Lower lobe of right lung (tissue), 2 donors: ENCODE data around the gene A3GALT2. TPM values are rescaled to one million over a fixed set of nuclear protein-coding genes. Genes with fewer than 3 reads are reported as not detected.

Experiments used
- ATAC-seq, 2 donors: fragments of 200-7000 bp; cut with Tn5 transposase; one replicate each; pipeline ENCODE4 v1.9.1; 2020 to 2022; ENCODE audit warnings: mild to moderate bottlenecking in 2 of 2, moderate library complexity in 2 of 2
- DNase-seq: peaks from one replicate; pipeline ENCODE4 v3.0.0-alpha.2; 2020
- H3K27ac ChIP-seq: fragments of 200-600 bp; one replicate; pipeline ENCODE4 v1.8.0; 2022
- H3K27me3 ChIP-seq: fragments of 200-600 bp; one replicate; pipeline ENCODE4 v1.8.0; 2022; ENCODE audit warnings: low read depth
- H3K36me3 ChIP-seq: fragments of 200-600 bp; one replicate; pipeline ENCODE4 v1.8.0; 2022; ENCODE audit warnings: mild to moderate bottlenecking
- H3K4me1 ChIP-seq: fragments of 200-600 bp; one replicate; pipeline ENCODE4 v1.8.0; 2022
- H3K4me3 ChIP-seq: fragments of 200-600 bp; one replicate; pipeline ENCODE4 v1.8.0; 2022; ENCODE audit warnings: mild to moderate bottlenecking
- H3K9me3 ChIP-seq: fragments of 200-600 bp; one replicate; pipeline ENCODE4 v1.8.0; 2022
- intact Hi-C: fragments of 100-400 bp; cut with DNase I; formaldehyde crosslinking; loops from one replicate; pipeline ENCODE4 v1.11.0; 2022
- total RNA-seq: library from RNA; stranded (reverse); fragmentation: NEBNext Ultra II Directional; extraction: Animal tissue kit (Norgen Biotek cat#: 25700); gene quantifications from one replicate; pipeline ENCODE4 v1.2.1, GENCODE V29; 2021
- TF ChIP-seq, protein P1 (sequence below): fragments of 200-600 bp; IDR thresholded peaks from one replicate; pipeline ENCODE4 v1.8.0; 2022; ENCODE audit warnings: antibody characterized with exemption, mild to moderate bottlenecking
- donor health status: DM: no; HTN: yes; CAD: no; lungs with severe emphysema.

The A3GALT2 gene
- total RNA-seq, 1 donor from 2014 or later = not detected

DNA sequence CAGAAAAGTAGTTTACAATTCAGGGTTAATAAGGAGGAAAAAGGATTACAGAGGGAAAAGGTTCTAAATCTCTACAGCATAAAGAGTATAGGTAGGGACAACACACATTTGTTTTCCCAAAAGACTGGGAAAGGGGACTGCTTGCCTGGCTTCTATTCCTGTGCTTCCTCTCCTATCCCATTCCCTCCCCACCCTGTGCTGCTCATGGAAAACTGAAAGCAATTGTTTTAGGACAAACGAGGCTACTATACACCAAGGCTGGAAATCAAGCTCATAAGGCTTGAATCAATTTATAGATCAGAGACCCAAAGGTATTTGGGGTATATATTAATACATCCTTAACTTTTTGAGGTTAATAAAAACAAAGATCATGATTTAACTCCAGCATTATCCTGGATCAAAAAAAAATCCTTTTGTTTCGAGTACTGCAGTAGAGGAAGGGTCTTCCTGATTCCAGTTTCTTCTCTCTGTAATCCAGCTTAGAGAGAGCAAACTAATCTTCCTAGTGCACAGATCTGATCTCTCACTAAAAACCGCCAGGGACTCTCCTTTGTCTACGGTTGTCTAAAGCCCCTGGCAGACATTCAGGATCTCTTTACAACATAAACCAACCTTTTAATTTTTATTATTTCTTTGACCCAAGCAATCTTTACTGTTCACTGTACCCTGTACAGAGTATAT is 37.4 kb upstream of the A3GALT2 start:
- H3K36me3 ChIP-seq = peaks cover 6% of the 10 kb centered on the region
- intact Hi-C loops = no loop called here
- DNase-seq (no peak), ATAC-seq (no peak)
- TF ChIP-seq, protein P1, sequence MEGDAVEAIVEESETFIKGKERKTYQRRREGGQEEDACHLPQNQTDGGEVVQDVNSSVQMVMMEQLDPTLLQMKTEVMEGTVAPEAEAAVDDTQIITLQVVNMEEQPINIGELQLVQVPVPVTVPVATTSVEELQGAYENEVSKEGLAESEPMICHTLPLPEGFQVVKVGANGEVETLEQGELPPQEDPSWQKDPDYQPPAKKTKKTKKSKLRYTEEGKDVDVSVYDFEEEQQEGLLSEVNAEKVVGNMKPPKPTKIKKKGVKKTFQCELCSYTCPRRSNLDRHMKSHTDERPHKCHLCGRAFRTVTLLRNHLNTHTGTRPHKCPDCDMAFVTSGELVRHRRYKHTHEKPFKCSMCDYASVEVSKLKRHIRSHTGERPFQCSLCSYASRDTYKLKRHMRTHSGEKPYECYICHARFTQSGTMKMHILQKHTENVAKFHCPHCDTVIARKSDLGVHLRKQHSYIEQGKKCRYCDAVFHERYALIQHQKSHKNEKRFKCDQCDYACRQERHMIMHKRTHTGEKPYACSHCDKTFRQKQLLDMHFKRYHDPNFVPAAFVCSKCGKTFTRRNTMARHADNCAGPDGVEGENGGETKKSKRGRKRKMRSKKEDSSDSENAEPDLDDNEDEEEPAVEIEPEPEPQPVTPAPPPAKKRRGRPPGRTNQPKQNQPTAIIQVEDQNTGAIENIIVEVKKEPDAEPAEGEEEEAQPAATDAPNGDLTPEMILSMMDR = no peak
- no peaks in the 10 kb centered on the region for H3K27me3 ChIP-seq
- peaks cover under 1% of the 10 kb centered on the region for H3K4me1 ChIP-seq
- no peak overlapping the region for H3K27ac ChIP-seq
- H3K4me3 ChIP-seq = no peak overlapping the region
- no peaks in the 10 kb centered on the region for H3K9me3 ChIP-seq

DNA sequence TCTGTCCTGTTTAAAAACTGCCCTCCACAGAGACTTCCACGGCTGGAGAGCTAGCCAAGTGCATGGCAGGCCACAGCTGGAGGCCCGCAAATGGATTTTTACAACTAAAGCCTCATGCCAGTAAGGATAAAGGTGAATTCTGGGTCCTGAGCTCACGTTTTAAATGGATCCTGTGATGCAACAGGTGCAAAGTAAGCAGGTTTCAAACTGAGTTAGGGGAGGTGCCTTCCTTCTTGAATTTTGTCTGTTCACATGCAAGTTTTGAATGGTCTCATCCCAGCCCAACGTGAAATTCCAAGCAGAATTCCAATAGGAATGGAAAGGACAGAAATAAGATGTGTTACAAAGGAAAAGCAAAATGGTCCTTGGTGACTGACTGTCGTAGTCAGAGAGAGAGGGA is 36.2 kb upstream of the A3GALT2 start:
- intact Hi-C loops = no loop called here

DNA sequence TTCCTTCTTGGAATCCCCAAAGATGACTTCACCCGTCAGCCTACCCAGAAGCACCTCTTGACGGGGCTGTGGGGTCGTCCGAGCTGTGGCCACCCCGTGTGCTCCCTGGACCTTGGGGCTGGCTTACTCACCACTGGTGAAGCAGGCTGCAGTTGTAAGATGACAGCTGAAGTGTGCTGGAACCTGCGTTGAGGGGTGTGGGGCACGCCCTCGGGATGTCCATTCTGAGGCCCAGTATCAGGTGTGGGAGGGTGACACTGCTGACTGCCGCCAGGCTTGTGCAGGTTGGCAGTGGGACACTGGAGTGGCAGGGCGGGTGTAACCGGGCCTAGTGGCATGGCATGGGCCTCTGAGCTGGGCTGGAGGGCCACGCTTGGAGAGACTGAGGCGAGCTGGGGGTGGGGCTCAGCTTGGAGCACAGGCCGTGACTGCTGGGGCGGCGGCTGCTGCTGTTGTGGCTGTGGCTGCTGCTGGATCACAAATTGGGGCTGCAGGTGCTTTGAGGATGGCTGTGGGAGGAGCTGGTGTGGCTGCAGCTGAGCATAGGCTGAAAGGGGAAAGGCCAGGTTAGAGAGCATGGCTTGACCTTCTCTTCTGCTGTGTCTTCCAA is 33.9 kb upstream of the A3GALT2 start:
- peaks cover 6% of the 10 kb centered on the region for H3K36me3 ChIP-seq
- peaks cover 10% of the 10 kb centered on the region for H3K4me1 ChIP-seq
- intact Hi-C loops = no loop called here
- TF ChIP-seq, protein P1 = no peak
- H3K27ac ChIP-seq = no peak overlapping the region
- no peak overlapping the region for H3K4me3 ChIP-seq
- H3K27me3 ChIP-seq = no peaks in the 10 kb centered on the region
- H3K9me3 ChIP-seq = no peaks in the 10 kb centered on the region
- DNase-seq (no peak), ATAC-seq (no peak)

More for the DNA sequence above, 36.2 kb upstream of the A3GALT2 start:
- peaks cover 6% of the 10 kb centered on the region for H3K36me3 ChIP-seq
- no peak overlapping the region for H3K27ac ChIP-seq
- TF ChIP-seq, protein P1 = no peak
- H3K4me3 ChIP-seq = no peak overlapping the region
- H3K4me1 ChIP-seq = no peaks in the 10 kb centered on the region
- no peaks in the 10 kb centered on the region for H3K9me3 ChIP-seq
- H3K27me3 ChIP-seq = no peaks in the 10 kb centered on the region
- ATAC-seq (no peak), DNase-seq (no peak)

DNA sequence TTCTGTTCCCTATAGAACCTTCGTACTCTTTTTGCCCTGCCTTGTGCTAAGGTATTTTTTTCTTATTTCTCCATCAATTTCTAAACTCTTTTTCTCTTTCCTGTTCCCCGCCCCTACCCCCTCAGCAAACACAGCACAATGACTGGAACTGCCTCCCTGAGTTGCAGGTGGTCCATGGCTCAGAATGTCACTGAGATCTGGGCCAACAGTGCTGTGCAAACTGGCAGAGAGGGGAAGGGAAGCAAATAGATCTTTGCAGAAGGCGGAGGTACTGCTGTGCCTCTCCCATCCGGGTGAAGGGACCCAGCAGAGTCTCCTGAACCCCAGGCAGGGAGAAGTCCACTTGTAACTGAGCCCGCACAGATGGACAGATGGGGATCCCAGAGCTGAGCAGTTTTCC is 32.6 kb upstream of the A3GALT2 start:
- Histone ChIP-seq H3K4me3 (no peak overlapping the region), H3K9me3 (no peaks in the 10 kb centered on the region), H3K36me3 (peaks cover 6% of the 10 kb centered on the region), H3K4me1 (peaks cover 10% of the 10 kb centered on the region), H3K27me3 (no peaks in the 10 kb centered on the region), H3K27ac (no peak overlapping the region)
- no peak for DNase-seq
- intact Hi-C loops = no loop called here
- ATAC-seq = no peak
- TF ChIP-seq, protein P1 = no peak

DNA sequence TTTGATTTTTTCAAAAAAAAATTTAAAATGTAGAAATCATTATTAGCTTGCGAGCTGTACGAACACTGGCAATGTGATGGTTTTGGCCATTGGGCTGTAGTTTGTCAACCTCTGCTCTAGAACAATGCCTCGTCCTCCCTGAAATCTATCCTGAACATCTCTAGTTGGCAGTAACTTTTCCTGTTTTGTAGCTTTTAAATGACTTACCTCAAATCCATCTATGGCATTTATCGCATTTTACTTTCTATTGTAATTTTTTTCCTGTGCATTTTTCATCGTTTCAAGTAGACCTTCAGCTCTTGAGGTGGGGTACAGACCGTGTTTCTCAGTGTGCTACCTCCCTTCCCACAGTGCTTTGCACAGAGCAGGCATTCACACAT is 30.4 kb upstream of the A3GALT2 start:
- no peak overlapping the region for H3K27ac ChIP-seq
- no peak overlapping the region for H3K4me3 ChIP-seq
- DNase-seq (no peak), ATAC-seq (no peak)
- peaks cover 6% of the 10 kb centered on the region for H3K36me3 ChIP-seq
- no peaks in the 10 kb centered on the region for H3K27me3 ChIP-seq
- TF ChIP-seq, protein P1 = no peak
- intact Hi-C loops = no loop called here
- H3K4me1 ChIP-seq = peaks cover 32% of the 10 kb centered on the region
- no peaks in the 10 kb centered on the region for H3K9me3 ChIP-seq
